ELF-1 (cell line): ENCODE results near the gene SYNGAP1.
"Not testable (repeated sequence)": the region's sequence is repeated elsewhere in the genome, so short reads cannot be mapped to it uniquely, and the experiment has no call there.

Experiments used
- DNase-seq: peaks from one replicate; pipeline ENCODE4 v3.0.0-alpha.2; 2016; ENCODE audit warnings: low read depth, low spot score

SYNGAP1 gene

DNA sequence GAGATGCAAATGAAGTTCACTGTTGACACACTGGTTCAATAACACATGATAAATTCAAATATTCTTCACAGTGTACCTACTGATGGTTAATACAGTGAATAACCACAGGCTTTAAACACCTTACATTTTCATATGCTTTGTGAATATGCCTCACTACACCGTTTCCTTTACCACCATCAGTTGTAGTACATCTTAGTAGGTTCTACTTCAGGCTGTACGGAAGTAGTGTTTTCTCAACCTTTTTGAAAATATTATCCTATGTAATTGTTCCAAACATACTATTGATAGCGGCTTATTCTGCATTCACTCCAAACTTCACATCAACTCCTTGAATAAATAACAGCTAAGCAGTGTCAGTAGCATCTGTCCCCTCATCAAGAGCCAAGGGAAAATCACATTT is 49.8 kb downstream of the SYNGAP1 start:
- DNase-seq = no peak

DNA sequence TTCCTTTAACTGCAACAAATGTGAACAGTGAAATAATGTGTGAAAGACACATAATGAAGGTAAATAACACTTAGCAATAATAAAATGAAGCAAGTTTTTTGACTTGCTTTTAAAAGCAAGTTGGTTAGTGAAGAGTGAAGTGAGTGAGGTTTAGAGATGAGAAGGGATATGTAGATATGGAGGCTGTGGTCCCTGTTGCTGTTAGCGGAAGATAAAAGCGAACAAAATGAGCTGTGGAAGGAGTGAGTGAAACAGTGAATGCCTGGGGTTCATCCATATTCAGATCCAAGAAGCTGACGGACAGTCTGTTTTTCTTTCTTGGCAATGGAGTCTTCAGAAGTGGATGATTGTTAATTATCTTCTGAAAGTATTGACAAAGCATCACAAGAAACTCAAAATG is 58.0 kb downstream of the SYNGAP1 start:
- no peak for DNase-seq

DNA sequence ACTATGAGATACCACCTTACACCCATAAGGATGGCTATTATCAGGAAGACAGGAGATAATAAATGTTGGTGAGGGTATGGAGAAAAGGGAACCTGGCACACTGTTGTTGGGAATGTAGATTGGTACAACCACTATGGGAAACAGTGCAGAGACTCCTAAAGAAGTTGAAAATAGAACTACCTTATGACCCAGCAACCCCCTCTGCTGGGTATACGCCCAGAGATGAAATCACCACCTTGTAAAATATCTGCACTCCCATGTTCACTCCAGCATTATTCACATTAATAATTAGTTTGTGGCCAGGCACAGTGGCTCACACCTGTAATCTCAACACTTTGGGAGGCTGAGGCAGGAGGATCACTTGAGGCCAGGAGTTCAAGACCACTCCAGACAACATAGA is 61.3 kb downstream of the SYNGAP1 start:
- no peak for DNase-seq

DNA sequence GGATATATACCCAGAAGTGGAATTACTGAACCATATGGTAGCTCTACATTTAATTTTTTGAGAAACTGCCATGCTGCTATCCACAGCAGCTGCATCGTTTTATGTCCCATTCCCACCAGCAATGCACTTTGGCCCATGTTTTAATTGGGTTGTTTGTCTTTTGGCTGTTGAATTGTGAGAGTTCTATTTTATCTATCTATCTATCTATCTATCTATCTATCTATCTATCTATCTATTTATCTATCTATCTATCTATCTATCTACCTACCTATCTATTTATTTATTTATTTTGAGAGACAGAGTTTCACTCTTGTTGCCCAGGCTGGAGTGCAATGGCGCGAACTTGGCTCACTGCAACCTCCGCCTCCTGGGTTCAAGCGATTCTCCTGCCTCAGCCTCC is 62.8 kb downstream of the SYNGAP1 start:
- not testable (repeated sequence) for DNase-seq

DNA sequence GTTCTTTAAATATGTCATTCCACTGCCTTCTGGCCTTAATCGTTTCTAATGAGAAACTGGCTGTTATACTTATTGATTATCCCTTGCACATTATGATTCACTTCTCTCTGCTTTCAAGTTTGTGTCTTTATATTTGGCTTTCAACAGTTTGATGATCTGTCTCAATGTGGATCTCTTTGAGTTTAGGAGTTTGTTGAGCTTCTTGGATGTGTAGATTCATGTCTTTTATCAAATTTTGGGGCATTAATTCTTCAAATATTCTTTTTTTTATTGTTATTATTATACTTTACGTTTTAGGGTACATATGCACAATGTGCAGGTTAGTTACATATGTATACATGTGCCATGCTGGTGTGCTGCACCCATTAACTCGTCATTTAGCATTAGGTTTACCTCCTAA is 63.8 kb downstream of the SYNGAP1 start:
- DNase-seq = no peak

DNA sequence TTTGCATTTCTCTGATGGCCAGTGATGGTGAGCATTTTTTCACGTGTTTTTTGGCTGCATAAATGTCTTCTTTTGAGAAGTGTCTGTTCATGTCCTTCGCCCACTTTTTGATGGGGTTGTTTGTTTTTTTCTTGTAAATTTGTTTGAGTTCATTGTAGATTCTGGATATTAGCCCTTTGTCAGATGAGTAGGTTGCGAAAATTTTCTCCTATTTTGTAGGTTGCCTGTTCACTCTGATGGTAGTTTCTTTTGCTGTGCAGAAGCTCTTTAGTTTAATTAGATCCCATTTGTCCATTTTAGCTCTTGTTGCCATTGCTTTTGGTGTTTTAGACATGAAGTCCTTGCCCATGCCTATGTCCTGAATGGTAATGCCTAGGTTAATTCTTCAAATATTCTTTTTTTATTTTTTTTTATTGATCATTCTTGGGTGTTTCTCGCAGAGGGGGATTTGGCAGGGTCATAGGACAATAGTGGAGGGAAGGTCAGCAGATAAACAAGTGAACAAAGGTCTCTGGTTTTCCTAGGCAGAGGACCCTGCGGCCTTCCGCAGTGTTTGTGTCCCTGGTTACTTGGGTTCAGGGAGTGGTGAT is 64.9 kb downstream of the SYNGAP1 start:
- DNase-seq = not testable (repeated sequence)

DNA sequence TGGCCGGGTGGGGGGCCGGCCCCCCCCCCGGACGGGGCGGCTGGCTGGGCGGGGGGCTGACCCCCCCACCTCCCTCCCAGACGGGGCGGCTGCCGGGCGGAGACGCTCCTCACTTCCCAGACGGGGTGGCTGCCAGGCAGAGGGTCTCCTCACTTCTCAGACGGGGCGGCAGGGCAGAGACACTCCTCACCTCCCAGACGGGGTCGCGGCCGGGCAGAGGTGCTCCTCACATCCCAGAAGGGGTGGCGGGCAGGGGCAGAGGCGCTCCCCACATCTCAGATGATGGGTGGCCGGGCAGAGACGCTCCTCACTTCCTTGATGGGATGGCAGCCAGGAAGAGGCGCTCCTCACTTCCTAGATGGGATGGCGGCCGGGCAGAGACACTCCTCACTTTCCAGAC is 65.8 kb downstream of the SYNGAP1 start:
- not testable (repeated sequence) for DNase-seq

DNA sequence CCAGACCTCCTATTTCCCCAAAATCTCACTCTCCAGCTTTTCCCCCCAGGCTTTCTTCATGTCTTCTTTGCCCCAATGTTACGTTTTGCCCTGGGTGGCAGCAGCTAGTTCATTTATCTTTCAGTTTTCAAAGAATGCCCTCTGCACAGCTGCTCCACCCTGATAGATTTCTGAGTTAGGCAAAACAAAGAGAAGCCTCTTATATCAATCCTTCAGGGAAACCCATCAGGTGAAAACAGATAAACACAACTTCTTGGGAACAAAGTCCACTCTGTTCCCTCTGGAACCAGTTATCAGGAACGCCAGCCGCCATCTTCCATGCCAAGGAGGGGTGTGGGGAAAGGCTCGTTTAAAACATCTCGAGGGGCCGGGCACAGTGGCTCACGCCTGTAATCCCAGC is 68.5 kb downstream of the SYNGAP1 start:
- no peak for DNase-seq

DNA sequence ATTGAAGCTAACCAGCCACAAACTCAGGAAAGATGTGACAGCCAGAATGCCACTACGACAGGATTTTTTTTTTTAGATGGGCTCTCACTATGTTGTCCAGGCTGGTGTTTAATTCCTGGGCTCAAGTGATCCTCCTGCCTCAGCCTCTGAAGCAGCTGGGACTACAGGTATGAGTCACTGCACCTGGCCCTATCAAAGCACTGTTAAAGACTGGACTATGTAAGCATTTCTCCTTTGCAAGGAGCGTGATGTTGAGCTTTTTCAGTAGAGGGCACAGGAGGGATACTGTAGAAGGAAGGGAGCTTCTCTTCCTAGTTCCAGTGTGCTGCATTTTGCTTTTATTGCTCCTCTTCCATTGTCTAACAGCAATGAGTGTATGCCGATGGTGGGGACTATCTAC is 70.3 kb downstream of the SYNGAP1 start:
- DNase-seq = no peak

DNA sequence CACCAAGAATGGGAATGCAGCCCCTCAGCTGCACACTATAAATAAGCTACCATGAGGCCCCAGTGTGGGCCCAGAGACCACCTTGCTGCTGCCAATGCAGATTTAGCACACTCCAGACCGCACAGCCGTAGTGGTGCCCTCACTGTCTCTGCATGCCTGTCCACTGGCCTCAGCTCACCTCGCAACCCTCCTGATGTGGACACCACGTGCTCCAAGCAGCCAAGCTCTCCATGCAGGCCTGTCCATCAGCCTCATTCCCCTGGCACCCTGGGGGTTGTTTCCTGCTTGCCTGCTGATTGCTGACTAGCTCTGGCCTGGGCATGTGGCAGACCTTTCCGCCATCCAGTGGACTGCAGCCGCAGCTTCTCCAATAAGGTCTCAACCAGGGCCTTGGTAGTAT is 70.8 kb downstream of the SYNGAP1 start:
- DNase-seq = no peak

DNA sequence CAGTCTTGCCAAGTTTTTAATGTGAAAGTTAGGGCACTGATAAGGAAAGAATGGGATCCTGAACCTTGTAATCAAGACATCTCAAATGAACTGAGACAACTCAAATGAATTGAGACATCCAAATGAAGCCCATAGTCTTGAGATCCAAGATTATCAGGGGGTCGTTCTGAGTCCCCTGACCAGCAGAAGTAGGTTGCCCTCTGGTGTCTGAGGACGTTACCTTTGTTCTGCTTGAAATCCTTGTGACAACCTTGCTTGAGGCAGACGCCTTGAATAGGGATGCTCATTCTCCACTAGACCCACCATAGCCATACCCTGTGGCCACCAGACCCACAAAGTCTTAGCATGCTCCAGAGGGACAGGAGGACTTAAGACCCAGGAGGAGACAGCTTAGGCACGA is 72.2 kb downstream of the SYNGAP1 start:
- DNase-seq = no peak

DNA sequence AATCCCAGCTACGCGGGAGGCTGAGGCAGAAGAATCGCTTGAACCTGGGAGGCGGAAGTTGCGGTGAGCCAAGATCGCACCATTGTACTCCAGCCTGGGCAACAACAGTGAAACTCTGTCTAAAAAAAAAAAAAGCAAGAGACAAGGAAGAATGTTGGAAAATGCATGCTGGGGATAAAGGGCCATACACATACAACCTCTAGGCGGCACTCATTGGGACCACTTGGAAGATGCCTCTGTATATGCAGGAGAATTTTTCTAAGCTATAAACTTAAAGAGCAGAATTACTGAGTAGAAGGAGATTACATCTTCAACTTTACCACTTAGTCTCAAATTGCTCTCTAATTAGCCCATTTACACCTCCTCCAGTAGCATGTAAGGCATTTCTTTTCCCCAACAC is 77.3 kb downstream of the SYNGAP1 start:
- no peak for DNase-seq

DNA sequence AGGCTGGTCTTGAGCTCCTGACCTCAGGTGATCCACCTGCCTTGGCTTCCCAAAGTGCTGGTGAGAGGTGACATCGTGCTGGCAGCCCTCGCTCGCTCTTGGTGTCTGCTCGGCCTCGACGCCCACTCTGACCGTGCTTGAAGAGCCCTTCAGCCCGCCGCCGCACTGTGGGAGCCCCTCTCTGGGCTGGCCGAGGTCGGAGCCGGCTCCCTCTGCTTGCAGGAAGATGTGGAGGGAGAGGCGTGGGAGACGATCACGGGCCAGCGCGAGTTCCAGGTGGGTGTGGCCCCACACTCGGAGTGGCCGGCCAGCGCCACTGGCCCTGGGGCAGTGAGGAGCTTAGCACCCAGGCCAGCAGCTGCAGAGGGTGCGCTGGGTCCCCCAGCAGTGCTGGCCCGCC is 82.6 kb downstream of the SYNGAP1 start:
- no peak for DNase-seq

DNA sequence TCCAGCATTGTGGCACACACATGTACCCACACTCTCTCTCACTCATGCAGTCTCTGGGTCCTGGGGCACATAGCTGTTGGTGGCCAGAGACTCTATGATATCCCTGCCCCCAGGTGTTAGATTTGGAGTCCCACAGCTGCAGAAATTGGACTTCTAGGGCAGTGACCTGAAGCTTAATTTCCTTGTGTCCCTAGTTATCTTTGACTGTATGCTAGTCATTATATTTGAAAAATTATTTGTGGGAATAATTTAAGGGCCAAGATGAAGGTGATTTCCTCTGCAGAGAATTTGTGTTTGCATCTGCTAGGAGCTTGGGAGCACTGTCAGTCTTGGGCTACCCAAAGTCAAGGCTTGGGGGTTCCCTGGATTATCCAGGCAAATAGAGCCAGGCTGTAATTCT is 84.6 kb downstream of the SYNGAP1 start:
- no peak for DNase-seq
